Right kidney (tissue), 1 donor: ENCODE results near the gene LIMS2.

Experiments used
- DNase-seq: peaks from one replicate; pipeline ENCODE4 v3.0.0-alpha.2; 2016

LIMS2 gene

GRCh38 chr2:127633556-127634065 lies 41.7 kb downstream of the LIMS2 start:
- no peak for DNase-seq

- DNase-seq, result no peak
Observed at GRCh38 chr2:127632592-127633489, 42.5 kb downstream of the LIMS2 start.

- no peak for DNase-seq
Observed at GRCh38 chr2:127631997-127632581, 43.2 kb downstream of the LIMS2 start.

- DNase-seq, result no peak
Observed at GRCh38 chr2:127631541-127631996, 43.8 kb downstream of the LIMS2 start.

GRCh38 chr2:127630864-127631540 lies 44.3 kb downstream of the LIMS2 start:
- no peak for DNase-seq

GRCh38 chr2:127630096-127630863 lies 45.0 kb downstream of the LIMS2 start:
- DNase-seq, result no peak

- no peak for DNase-seq
Observed at GRCh38 chr2:127629637-127630036, 45.7 kb downstream of the LIMS2 start.

GRCh38 chr2:127628767-127629614 lies 46.3 kb downstream of the LIMS2 start:
- DNase-seq, result no peak

GRCh38 chr2:127627740-127628571 lies 47.4 kb downstream of the LIMS2 start:
- DNase-seq, result no peak

- DNase-seq, result no peak
Observed at GRCh38 chr2:127626917-127627739, 48.2 kb downstream of the LIMS2 start.

- no peak for DNase-seq
Observed at GRCh38 chr2:127626175-127626574, 49.2 kb downstream of the LIMS2 start.

- no peak for DNase-seq
Observed at GRCh38 chr2:127625572-127625951, 49.8 kb downstream of the LIMS2 start.

- DNase-seq, result no peak
Observed at GRCh38 chr2:127624756-127625571, 50.4 kb downstream of the LIMS2 start.

- DNase-seq, result no peak
Observed at GRCh38 chr2:127624320-127624755, 51.0 kb downstream of the LIMS2 start.

GRCh38 chr2:127623388-127624319 lies 51.7 kb downstream of the LIMS2 start:
- no peak for DNase-seq

GRCh38 chr2:127622561-127623387 lies 52.6 kb downstream of the LIMS2 start:
- DNase-seq, result no peak
